AG08396 (cell line): Measurements from ENCODE around the gene RNPS1.
A peak's percentile ranks its signal among the peaks of the same experiment; 100 is the strongest.
"Not testable (repeated sequence)": the region's sequence is repeated elsewhere in the genome, so short reads cannot be mapped to it uniquely, and the experiment has no call there.

Experiments used
- DNase-seq: peaks from one replicate; pipeline ENCODE4 v3.0.0; 2012; ENCODE audit warnings: low spot score, mixed read lengths

The RNPS1 gene

GRCh38 chr16:2282866-2283555 is 15.1 kb upstream of the RNPS1 start:
- no peak for DNase-seq

- DNase-seq, result no peak
Measured at GRCh38 chr16:2282262-2282661, 14.3 kb upstream of the RNPS1 start.

- no peak for DNase-seq
Measured at GRCh38 chr16:2280981-2281542, 13.1 kb upstream of the RNPS1 start.

DNA sequence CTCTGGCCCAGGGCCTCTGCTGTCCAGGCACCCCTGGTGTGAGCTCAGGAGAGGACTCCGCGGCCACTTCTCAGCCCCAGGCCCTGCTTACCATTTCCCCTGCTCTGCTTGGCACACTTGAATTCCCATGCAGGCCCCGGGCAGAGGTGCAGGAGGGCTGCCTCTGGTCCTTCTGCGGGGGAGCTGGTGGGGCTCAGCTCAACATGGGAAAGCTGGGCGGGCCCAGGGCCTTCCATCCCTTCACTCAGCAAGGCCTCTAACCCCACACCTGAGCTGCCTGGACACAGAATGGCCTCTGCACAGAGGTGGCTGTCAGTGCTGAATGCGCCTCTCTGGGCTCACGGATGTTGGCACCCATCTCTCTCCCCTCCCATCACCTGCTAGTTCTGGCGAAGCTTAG is 12.5 kb upstream of the RNPS1 start:
- DNase-seq, result no peak

DNA sequence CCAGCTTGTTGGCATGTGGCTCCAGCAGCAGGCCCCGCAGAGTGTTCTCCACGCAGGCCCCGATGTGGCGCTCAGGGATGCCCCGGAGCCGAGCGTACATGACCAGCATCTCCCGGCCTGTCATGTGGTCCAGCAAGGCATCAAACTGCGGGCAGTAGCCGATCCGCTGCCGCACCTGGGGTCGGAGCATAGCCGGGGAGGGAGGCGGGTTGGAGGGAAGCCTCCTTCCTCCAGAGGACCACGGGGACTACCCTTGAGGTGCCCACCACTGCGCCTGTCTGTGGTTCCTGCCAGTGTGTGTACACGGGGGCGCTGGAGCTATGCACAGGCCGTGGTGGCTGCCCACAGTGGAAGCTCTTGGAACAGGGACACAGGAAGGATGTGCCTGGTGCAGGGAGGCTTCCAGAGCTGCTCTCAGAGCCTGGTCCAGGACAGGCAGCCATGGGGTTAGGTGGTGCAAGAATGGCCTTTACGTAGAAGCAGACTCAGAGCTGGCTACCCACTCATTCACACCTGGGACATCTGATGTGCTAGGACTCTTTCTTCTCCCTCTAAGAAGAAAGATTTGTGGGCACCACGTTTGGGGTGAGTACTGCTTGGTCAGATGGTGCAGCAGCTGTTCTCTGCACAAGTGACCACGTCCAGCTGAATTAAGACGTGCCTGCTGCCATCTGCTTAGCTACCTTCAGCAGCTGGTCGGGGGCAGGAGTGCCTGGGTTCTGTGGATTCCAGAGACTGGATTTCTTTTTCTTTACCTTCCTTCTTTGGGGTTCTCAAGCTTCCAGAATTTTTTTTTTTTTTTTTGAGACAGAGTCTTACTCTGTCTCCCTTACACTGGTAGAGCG is 11.3 kb upstream of the RNPS1 start:
- DNase-seq, result no peak

DNA sequence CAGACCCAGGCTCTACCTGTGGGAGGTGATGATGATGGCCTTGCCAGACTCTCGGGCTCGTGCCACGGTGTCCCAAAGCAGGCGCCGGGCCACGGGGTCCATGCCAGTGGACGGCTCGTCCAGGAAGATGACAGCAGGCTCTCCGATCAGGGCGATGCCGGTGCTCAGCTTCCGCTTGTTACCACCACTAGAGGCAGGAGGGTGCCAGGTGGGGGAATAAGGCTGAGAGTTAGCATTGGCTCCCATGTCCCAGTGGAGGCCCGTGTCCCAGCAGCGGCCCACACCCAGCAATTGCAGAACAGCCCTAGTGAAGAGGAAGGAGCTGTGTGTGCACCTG is 10.3 kb upstream of the RNPS1 start:
- DNase-seq, result no peak

DNA sequence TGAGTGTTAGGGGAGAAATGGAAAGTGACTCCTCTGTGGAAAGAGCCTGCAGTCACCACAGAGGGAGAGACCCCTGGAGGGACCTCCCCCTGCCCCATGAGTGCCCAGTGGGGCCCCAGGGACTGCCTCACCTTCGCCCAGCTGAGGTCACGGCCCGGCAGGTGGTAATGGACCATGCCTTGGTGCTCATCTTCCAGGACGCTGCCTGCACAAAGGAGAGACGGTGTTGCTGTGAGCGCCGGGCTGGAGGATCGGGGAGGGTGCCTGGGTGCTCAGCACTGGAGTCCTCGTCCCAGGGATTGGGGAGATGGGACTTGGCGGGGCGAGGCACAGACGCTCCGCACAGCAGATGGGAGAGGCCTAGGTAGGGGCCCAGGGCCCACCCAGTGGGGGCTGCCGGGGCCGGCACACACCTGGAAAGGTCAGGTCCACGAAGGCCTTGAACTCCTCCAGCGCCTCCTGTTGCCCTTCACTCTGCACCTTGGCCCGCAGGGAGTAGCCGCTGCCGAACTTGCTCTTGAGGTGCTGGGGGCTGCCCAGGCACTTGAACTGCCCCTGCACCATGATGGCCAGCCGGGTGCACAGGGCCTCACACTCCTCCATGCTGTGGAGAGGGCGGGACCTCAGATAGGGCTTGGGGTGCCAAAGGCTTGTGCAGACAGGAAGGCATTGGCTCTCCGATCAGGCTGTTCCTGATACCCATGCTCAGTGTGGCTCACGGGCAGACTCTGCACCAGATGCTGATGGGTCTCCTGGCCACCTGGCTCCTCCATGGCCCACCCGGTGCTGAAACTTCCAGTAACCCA is 9.7 kb upstream of the RNPS1 start:
- no peak for DNase-seq

DNA sequence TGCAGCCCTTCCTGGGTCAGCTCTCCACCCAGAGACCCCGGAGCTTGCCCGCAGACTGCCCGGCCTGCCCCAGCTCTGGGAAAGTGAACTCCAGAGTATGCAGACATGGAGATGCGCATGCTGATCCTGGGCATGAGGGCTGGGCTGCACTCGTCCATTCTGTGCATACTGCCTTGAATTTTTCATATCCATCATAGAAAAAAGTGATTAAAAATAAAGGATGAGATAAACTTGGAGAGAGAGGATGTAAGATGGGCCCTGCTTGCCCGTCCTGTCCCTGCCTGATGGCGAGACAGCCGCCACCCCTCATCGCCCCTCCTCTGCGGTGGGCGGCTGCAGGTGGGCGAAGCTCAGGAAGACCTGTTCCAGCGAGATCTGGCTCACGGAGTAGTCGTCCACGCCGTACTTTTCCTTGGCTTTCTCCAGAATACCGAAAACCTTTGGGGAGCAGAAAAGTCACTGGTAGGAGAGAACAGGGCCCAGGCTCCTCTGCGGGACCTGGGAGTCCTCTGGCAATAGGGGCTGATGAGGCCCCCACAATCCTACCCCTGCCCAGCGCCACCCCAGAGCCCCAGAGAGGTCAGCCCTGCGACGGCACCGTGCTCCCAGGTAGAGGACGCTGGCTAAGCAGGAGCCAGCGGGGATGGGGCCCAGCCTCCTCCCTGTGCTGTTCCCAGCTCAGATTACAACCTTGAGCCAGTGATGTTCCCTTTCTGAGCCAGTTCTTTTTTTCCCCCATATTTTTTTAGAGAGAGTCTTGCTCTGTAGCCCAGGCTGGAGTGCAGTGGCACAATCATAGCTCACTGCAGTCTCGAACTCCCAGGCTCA is 8.7 kb upstream of the RNPS1 start:
- no peak for DNase-seq

DNA sequence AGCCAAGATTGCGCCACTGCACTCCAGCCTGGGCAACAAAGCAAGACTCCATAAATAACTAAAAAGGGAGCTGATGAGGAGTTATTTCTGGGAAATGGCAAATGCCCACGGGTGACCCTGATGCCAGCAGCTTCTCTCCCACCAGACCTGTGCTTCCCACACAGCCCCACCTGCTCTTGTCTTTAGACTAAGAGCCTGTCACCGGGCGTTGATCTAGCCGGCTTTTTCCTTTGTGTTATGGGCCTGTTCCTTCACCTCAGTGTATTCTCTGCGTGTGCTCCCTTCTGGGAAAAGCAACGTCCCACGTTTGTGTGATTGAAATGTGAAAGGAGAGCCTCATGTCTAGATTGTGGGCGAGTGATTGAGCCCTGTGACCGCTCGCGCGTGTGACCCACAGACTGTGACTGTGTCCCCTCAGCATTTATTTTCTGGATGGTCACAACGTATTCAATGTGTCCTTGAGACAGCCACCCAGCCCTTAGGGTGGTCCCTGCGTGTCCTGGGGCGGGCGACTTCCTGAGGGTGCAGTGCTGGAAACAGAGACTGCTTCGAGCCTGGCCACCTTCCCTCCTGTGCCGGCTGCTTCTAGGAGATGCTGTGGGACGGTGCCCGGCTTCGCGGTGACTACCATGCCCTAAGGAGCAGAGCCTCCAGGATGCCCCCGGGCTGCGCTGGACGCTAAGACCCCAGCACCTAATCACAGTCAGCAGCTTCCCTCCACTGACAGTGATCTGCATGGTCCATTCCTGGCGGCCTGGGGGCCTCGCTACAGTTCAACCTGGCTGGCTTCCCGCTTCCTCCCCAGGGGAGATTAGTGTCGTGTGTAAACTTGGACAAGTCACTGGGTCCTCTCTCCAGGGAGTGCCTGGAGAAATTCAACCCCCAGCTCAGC is 7.8 kb upstream of the RNPS1 start:
- DNase-seq, result no peak

DNA sequence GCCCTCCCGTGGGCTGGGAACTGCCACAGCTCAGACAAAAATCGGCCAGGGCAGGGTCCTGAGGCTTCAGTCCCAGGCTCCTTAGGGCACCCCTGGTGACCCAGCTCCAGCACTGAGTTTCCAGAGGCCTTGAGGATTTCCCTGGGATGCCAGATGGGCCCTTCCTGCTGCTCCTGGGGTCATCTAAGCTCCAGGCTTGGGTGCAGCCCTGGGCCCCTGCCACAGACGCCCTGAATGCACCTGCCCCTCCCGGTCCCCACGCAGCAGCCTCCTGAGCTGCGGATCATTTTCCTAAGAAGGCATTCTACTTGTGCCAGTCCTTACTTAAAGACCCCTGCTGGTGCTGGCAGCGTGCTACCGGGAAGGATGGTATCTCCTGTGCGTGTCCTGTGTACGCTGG is 6.0 kb upstream of the RNPS1 start:
- no peak for DNase-seq

GRCh38 chr16:2273484-2273883 is 5.6 kb upstream of the RNPS1 start:
- no peak for DNase-seq

GRCh38 chr16:2271848-2272461 is 4.0 kb upstream of the RNPS1 start:
- no peak for DNase-seq

DNA sequence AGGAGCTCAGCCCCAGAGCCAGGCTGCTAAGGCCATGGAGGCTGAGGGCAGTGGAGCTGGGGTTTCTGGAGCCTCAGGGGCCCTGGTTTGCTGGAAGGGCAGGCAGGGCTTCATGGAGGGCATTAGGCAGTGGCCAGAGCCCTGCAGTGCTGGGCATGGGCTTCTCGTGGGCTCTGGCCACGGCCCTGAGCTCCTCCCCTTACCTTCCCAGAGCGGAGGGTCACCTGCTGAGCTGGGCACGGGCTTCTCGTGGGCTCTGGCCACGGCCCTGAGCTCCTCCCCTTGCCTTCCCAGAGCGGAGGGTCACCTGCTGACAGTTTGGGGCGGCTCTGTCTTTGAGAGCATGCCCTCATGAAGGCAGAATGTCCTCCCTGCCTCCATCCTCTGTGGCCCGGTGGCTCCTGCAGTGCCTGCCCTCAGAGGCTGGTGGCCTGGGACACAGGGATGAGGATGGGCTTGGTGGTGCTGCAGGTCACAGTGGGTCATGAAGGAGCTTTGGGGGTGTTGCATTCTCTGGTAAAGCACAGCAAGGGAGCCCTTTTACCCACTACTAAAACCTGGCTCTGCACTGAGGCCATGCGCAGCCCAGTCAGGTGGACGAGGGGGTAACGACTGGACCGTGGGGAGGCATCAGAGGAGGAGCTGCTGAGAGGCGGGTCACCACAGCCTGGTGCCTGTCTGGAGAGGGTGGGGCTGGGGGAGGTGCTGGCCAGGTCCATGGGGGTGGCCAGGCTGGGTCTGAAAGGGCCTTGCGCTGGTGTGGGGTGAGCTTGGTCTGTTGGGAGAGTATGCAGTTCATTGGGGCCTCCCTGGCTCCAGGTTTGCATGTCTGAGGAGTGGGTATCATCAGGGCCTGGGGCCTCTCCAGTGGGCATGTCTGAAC is 2.9 kb upstream of the RNPS1 start:
- DNase-seq, result no peak

- no peak for DNase-seq
Measured at GRCh38 chr16:2270070-2270462, 2.1 kb upstream of the RNPS1 start.

DNA sequence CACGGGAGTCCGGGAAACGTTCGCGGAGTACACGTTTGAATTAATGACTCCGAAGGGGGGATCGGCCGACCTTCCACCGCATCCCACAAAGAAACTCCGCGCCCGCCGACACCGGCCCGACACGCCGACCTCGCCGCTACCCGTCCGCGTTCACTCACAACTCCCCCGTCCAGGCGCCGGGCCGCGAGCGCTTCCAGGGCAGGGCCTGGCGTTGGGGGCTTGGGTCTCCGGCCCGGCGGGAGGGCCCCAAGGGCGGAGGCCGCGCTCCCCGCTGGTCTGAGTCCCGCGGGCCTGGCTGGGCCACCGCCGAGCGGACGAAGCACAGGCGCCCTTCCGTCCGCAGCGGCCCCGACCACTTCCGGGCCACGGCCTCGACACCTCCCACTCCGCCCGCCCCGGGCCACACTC is 417 bp downstream of the RNPS1 start:
- peak; percentile 69 for DNase-seq

- DNase-seq, result not testable (repeated sequence)
Measured at GRCh38 chr16:2266887-2267286, 1.0 kb downstream of the RNPS1 start.

- DNase-seq, result not testable (repeated sequence)
Measured at GRCh38 chr16:2263026-2263425, 4.9 kb downstream of the RNPS1 start.

DNA sequence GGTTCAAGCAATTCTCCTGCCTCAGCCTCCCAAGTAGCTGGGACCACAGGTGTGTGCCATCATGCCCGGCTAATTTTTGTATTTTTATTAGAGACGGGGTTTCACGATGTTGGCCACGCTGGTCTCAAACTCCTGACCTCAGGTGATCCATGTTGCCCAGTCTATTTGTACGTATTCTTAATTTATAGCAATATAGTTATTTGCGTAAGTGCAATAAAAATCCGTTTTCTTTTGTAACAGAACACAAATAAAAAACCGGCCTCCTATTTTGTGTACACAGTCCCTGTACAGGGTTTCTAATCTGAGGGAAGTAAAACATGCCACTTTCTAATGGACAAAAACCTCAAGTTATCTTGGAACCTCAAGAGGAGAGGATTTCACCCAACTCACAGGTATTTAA is 7.7 kb downstream of the RNPS1 start:
- no peak for DNase-seq

DNA sequence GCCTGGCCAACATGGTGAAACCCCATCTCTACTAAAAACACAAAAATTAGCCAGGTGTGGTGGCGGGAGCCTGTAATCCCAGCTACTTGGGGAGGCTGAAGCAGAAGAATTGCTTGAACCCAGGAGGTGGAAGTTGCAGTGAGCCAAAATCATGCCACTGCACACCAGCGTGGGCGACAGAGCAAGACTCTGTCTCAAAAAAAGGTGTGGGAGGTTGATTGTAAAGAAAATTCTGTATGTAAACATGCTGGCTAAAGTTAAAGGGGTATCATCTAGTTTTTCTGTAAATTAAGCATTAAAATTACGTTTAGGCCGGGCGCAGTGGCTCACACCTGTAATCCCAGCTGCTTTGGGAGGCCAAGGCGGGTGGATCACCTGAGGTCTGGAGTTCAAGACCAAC is 9.4 kb downstream of the RNPS1 start:
- not testable (repeated sequence) for DNase-seq
